ENCODE measurements around the gene BRINP2. TPM values are rescaled to one million over a fixed set of nuclear protein-coding genes. Genes with fewer than 3 reads are reported as not detected.

Gene BRINP2
- total and polyA plus RNA-seq, 2 experiments from 2014 or later: 11.5 to 20.6 TPM

DNA sequence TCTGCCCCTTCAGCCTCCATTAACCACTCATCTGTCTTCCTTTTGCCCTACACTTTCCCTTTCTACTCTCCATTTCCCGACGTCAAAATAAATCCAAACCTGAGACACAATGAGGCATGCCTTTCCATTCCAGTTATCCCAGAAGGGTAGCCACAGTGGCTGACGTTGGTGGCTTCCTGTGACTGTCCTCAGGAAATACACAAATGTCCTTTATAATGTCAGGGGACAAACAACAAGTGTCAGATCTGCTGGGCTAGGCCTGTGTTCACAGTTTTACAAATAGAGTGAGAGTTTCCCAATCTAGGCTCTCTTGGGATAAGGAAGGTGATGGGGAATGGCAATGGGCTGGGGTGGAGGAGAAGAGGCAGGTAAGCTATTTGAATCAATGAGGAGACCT, 135.3 kb downstream of the BRINP2 start:
- DNase-seq (ENCODE audit: low read depth in 1 of 2, low spot score in 1 of 2): no peak
- TF ChIP-seq, protein P1, sequence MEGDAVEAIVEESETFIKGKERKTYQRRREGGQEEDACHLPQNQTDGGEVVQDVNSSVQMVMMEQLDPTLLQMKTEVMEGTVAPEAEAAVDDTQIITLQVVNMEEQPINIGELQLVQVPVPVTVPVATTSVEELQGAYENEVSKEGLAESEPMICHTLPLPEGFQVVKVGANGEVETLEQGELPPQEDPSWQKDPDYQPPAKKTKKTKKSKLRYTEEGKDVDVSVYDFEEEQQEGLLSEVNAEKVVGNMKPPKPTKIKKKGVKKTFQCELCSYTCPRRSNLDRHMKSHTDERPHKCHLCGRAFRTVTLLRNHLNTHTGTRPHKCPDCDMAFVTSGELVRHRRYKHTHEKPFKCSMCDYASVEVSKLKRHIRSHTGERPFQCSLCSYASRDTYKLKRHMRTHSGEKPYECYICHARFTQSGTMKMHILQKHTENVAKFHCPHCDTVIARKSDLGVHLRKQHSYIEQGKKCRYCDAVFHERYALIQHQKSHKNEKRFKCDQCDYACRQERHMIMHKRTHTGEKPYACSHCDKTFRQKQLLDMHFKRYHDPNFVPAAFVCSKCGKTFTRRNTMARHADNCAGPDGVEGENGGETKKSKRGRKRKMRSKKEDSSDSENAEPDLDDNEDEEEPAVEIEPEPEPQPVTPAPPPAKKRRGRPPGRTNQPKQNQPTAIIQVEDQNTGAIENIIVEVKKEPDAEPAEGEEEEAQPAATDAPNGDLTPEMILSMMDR (IDR thresholded peaks at IDR 0.05; ENCODE audit: low read depth, low read length): no peak
- H3K27me3 ChIP-seq: peaks cover 6% of the 10 kb centered on the region
- H3K36me3 ChIP-seq: no peaks in the 10 kb centered on the region
- H3K4me1 ChIP-seq (ENCODE audit: low read depth): no peaks in the 10 kb centered on the region
- no peak overlapping the region for H3K27ac ChIP-seq
- no peaks in the 10 kb centered on the region for H3K9me3 ChIP-seq (ENCODE audit: low read depth)
- H3K4me3 ChIP-seq: no peak overlapping the region

DNA sequence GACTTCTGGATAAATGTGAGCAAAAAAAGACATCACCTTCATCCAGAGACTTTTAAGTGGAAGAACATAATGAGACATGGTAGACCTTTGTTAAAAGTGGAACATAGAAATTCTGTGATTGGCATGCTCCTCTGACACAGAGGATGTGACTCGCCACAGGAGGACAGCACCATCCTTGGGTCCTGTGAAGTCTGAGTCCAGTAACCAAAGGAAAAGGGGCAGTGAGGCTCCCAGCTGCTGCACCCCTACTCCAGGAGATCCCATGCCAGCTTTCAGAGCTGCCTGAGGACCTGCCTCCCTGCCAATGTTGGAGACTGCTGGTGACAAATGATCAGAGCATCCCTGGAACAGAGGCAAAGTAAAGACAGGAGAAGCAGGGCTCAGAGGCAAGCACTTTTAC, 136.2 kb downstream of the BRINP2 start:
- TF ChIP-seq, protein P1 (IDR thresholded peaks at IDR 0.05; ENCODE audit: low read depth, low read length): no peak
- no peak overlapping the region for H3K27ac ChIP-seq
- no peaks in the 10 kb centered on the region for H3K9me3 ChIP-seq (ENCODE audit: low read depth)
- peaks cover 9% of the 10 kb centered on the region for H3K27me3 ChIP-seq
- H3K4me3 ChIP-seq: no peak overlapping the region
- DNase-seq (ENCODE audit: low read depth in 1 of 2, low spot score in 1 of 2): no peak
- H3K4me1 ChIP-seq (ENCODE audit: low read depth): no peaks in the 10 kb centered on the region
- no peaks in the 10 kb centered on the region for H3K36me3 ChIP-seq

DNA sequence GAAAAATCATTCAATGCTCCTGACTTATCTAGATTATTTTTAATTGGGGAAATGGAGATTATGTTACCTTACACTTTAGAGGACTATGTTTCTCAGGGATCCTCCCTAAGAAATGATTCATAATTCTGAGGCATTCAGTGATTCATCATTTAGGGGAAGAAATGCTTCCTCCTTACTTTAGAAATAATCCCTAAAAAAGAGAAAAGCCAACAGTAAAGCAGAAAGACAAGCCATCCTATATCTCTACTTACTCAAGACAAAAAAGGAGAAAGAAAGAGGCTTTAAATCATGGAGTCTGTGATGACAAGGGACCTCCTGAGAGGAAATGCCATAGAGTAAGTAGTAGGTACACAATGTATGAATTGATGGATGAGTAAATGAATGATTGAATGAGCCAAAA, 137.0 kb downstream of the BRINP2 start:
- Histone ChIP-seq H3K4me1 (ENCODE audit: low read depth) (no peaks in the 10 kb centered on the region), H3K27me3 (peaks cover 9% of the 10 kb centered on the region)

GRCh38 chr1:177309880-177310279, 139.1 kb downstream of the BRINP2 start:
- TF ChIP-seq, protein P1 (IDR thresholded peaks at IDR 0.05; ENCODE audit: low read depth, low read length): no peak
- no peaks in the 10 kb centered on the region for H3K9me3 ChIP-seq (ENCODE audit: low read depth)
- no peaks in the 10 kb centered on the region for H3K4me1 ChIP-seq (ENCODE audit: low read depth)
- H3K4me3 ChIP-seq: no peak overlapping the region
- H3K27me3 ChIP-seq: peaks cover 9% of the 10 kb centered on the region
- no peak overlapping the region for H3K27ac ChIP-seq
- no peak for DNase-seq (ENCODE audit: low read depth in 1 of 2, low spot score in 1 of 2)
- H3K36me3 ChIP-seq: no peaks in the 10 kb centered on the region

More for the DNA sequence above, 137.0 kb downstream of the BRINP2 start:
- no peak overlapping the region for H3K27ac ChIP-seq
- H3K9me3 ChIP-seq (ENCODE audit: low read depth): no peaks in the 10 kb centered on the region
- no peaks in the 10 kb centered on the region for H3K36me3 ChIP-seq
- H3K4me3 ChIP-seq: no peak overlapping the region
- no peak for DNase-seq (ENCODE audit: low read depth in 1 of 2, low spot score in 1 of 2)
- TF ChIP-seq, protein P1 (IDR thresholded peaks at IDR 0.05; ENCODE audit: low read depth, low read length): no peak

DNA sequence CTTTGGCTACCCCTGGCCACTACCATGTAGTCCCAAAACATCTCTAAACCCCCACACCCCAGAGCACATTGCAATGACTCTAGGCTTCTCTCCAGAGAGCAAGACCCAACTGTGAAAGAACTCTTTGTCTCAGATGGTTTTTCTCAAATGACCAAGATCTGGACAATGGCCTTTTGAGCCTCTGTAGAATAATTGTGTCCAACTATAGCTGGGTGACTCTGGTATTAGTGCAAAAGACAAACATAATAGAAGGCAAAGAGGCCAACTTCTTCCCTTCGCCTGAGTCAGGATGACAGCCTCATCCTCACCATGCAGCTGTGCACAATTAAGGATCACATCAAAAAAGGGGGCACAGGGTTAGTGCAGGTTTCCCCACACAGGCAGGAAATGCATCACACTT, 139.6 kb downstream of the BRINP2 start:
- no peak for DNase-seq (ENCODE audit: low read depth in 1 of 2, low spot score in 1 of 2)
- Histone ChIP-seq H3K36me3 (no peaks in the 10 kb centered on the region), H3K9me3 (ENCODE audit: low read depth) (no peaks in the 10 kb centered on the region), H3K27me3 (peaks cover 9% of the 10 kb centered on the region), H3K4me1 (ENCODE audit: low read depth) (no peaks in the 10 kb centered on the region), H3K27ac (no peak overlapping the region), H3K4me3 (no peak overlapping the region)
- TF ChIP-seq, protein P1 (IDR thresholded peaks at IDR 0.05; ENCODE audit: low read depth, low read length): no peak

- DNase-seq (ENCODE audit: low read depth in 1 of 2, low spot score in 1 of 2): no peak
Observed at GRCh38 chr1:177311111-177311510, 140.4 kb downstream of the BRINP2 start.

More at GRCh38 chr1:177311111-177311510, 140.4 kb downstream of the BRINP2 start:
- H3K36me3 ChIP-seq: no peaks in the 10 kb centered on the region
- H3K9me3 ChIP-seq (ENCODE audit: low read depth): no peaks in the 10 kb centered on the region
- H3K4me3 ChIP-seq: no peak overlapping the region
- peaks cover 9% of the 10 kb centered on the region for H3K27me3 ChIP-seq
- H3K27ac ChIP-seq: no peak overlapping the region
- H3K4me1 ChIP-seq (ENCODE audit: low read depth): no peaks in the 10 kb centered on the region
- TF ChIP-seq, protein P1 (IDR thresholded peaks at IDR 0.05; ENCODE audit: low read depth, low read length): no peak
